OCI-LY7 (cell line): ENCODE data around the gene TSPAN12. TPM values are rescaled to one million over a fixed set of nuclear protein-coding genes. Genes with fewer than 3 reads are reported as not detected.
"Not testable (repeated sequence)": the region's sequence is repeated elsewhere in the genome, so short reads cannot be mapped to it uniquely, and the experiment has no call there.

ENCODE experiments used
- BruUV-seq: library from RNA; stranded (reverse); fragments of 400-500 nt; replicated peaks from 2 replicates; lab custom pipeline; 2021; lab: Mats Ljungman, UMichigan
- CTCF ChIA-PET: fragments of 300-600 bp; sonication (Branson Sonifier 250); formaldehyde crosslinking; loops from one replicate; lab custom pipeline; 2022; ENCODE audit warnings: antibody characterized with exemption; ENCODE audit not compliant: unreplicated experiment; lab: Charles Lee
- POLR2A ChIA-PET: fragments of 300-600 bp; sonication (Branson Sonifier 250); formaldehyde crosslinking; loops from one replicate; lab custom pipeline; 2022; ENCODE audit warnings: antibody characterized with exemption; lab: Charles Lee
- DNase-seq: peaks from one replicate; pipeline ENCODE4 v3.0.0-alpha.2; 2015; ENCODE audit warnings: low spot score
- H2AFZ ChIP-seq: fragments of 200-600 bp; sonication (generic), shearing (Covaris generic); 2 replicates; pipeline ENCODE4 v1.6.1; 2014; ENCODE audit warnings: mild to moderate bottlenecking, antibody characterized with exemption, low read length, moderate library complexity
- H3K27ac ChIP-seq: fragments of 200-600 bp; sonication (generic); 2 replicates; pipeline ENCODE4 v1.5.1; 2014; ENCODE audit warnings: mixed run types, low read depth, mild to moderate bottlenecking, moderate library complexity, low read length, inconsistent platforms; ENCODE audit not compliant: poor library complexity, severe bottlenecking
- H3K36me3 ChIP-seq: fragments of 200-600 bp; sonication (generic); 2 replicates; pipeline ENCODE4 v1.6.1; 2014; ENCODE audit warnings: mild to moderate bottlenecking, antibody characterized with exemption, low read length, moderate library complexity, mixed read lengths; ENCODE audit not compliant: insufficient read depth
- H3K4me1 ChIP-seq: fragments of 200-600 bp; sonication (generic); 2 replicates; pipeline ENCODE4 v1.5.1; 2014; ENCODE audit warnings: mild to moderate bottlenecking, low read length; ENCODE audit not compliant: insufficient read depth, poor library complexity, severe bottlenecking
- H3K4me2 ChIP-seq: fragments of 200-600 bp; sonication (generic); 2 replicates; pipeline ENCODE4 v1.6.1; 2014; ENCODE audit warnings: mild to moderate bottlenecking, low read length
- H3K4me3 ChIP-seq: fragments of 200-600 bp; sonication (generic); 2 replicates; pipeline ENCODE4 v1.5.1; 2014; ENCODE audit warnings: mild to moderate bottlenecking, low read depth, low read length; ENCODE audit not compliant: poor library complexity, severe bottlenecking
- H3K79me2 ChIP-seq: fragments of 200-600 bp; sonication (generic); 2 replicates; pipeline ENCODE4 v1.6.1; 2016; ENCODE audit warnings: low read depth, mild to moderate bottlenecking, low read length, moderate library complexity, mixed read lengths; ENCODE audit not compliant: insufficient read depth
- H3K9me2 ChIP-seq: fragments of 200-600 bp; sonication (generic); 2 replicates; pipeline ENCODE4 v1.6.1; 2016; ENCODE audit warnings: mild to moderate bottlenecking, low read length, mixed read lengths; ENCODE audit not compliant: insufficient read depth
- H3K9me3 ChIP-seq: fragments of 200-600 bp; sonication (generic); 2 replicates; pipeline ENCODE4 v1.6.1; 2014; ENCODE audit warnings: mild to moderate bottlenecking, mixed run types, low read length, mixed read lengths
- H4K20me1 ChIP-seq: fragments of 200-600 bp; sonication (generic); 2 replicates; pipeline ENCODE4 v1.6.1; 2014; ENCODE audit warnings: mild to moderate bottlenecking, antibody characterized with exemption, low read length, moderate library complexity, mixed read lengths; ENCODE audit not compliant: insufficient read depth
- EZH2phosphoT487 ChIP-seq: fragments of 200-600 bp; sonication (generic); IDR thresholded peaks from 2 replicates; pipeline ENCODE4 v1.6.1; 2018; ENCODE audit warnings: low read depth, borderline replicate concordance, mild to moderate bottlenecking, mixed run types, antibody characterized with exemption, low read length, moderate library complexity, mixed read lengths
- intact Hi-C: fragments of 100-400 bp; cut with micrococcal nuclease; formaldehyde crosslinking; loops from one replicate; pipeline ENCODE4 v1.10.0; 2022; ENCODE audit not compliant: unreplicated experiment
- total RNA-seq, 2 experiments: library from RNA; depleted of rRNA in 1 of 2; stranded (reverse); fragments of >200 nt in 1 of 2; shearing (Covaris generic) in 1 of 2; gene quantifications; 2 replicates each; pipeline ENCODE4 v1.2.3, GENCODE V29; 2014 to 2022
- TF ChIP-seq, protein P1 (sequence below): fragments of 200-600 bp; sonication (generic); conservative IDR thresholded peaks from 2 replicates; pipeline ENCODE4 v1.5.1; 2014; ENCODE audit warnings: mild to moderate bottlenecking, antibody characterized with exemption, low read length, moderate library complexity, mixed read lengths

Gene TSPAN12
- total RNA-seq, 2 experiments from 2014 or later: not detected

DNA sequence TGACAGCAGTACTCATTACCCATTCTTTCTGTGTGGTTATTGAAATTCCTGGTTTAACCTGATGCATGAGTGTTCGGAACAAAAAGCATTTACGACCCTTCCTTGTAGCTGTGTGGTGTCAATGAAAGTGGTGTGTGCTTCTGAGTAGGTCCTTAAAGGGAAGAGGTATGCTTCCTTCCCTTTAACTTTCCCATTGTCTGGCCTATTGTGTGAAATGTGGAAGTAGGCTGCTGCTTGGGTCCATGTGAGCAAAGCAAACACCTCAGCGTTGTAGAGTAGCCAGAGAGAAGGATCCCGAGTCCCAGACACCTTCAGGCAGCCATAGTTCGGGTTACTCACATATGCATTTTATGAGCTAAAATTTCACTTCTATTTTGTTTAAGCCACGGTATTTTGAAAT is 74.7 kb downstream of the TSPAN12 start:
- H3K9me3 ChIP-seq: no peaks in the 10 kb centered on the region
- POLR2A ChIA-PET: no interaction called here

DNA sequence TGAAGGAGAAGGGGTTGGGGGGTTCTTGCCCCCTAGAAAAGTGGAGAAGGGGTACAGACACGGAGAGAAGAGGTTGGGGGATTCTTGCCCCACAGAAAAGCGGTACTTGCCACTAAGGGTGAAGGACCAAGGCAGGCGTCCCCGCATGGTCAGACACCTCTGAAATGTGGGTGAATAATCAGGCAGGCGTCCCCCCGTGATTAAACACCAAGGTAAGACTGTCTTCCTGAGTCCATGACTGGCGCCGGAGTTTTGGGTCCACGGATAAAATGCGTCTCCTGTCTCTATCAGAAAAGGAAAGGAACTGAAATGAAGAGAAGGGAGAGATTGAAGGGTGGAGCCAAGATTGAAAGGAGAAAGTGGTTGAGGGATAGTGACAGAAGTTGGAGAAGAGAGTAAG is 76.0 kb downstream of the TSPAN12 start:
- H3K4me1 ChIP-seq, H4K20me1 ChIP-seq, DNase-seq, H3K79me2 ChIP-seq, H3K4me2 ChIP-seq, H2AFZ ChIP-seq, H3K9me3 ChIP-seq, BruUV-seq, H3K9me2 ChIP-seq, H3K36me3 ChIP-seq, H3K27ac ChIP-seq, POLR2A ChIA-PET, H3K4me3 ChIP-seq, intact Hi-C loops, CTCF ChIA-PET: not testable (repeated sequence)

More for the DNA sequence above, 74.7 kb downstream of the TSPAN12 start:
- Histone ChIP-seq H3K4me2 (no peak overlapping the region), H3K27ac (no peak overlapping the region), H2AFZ (no peak overlapping the region), H4K20me1 (no peaks in the 10 kb centered on the region), H3K4me3 (no peak overlapping the region), H3K9me2 (no peaks in the 10 kb centered on the region), H3K79me2 (no peaks in the 10 kb centered on the region), H3K36me3 (no peaks in the 10 kb centered on the region), H3K4me1 (no peaks in the 10 kb centered on the region)
- no peak for DNase-seq
- CTCF ChIA-PET: no interaction called here
- intact Hi-C loops: no loop called here
- TF ChIP-seq EZH2phosphoT487: no peak
- TF ChIP-seq, protein P1, sequence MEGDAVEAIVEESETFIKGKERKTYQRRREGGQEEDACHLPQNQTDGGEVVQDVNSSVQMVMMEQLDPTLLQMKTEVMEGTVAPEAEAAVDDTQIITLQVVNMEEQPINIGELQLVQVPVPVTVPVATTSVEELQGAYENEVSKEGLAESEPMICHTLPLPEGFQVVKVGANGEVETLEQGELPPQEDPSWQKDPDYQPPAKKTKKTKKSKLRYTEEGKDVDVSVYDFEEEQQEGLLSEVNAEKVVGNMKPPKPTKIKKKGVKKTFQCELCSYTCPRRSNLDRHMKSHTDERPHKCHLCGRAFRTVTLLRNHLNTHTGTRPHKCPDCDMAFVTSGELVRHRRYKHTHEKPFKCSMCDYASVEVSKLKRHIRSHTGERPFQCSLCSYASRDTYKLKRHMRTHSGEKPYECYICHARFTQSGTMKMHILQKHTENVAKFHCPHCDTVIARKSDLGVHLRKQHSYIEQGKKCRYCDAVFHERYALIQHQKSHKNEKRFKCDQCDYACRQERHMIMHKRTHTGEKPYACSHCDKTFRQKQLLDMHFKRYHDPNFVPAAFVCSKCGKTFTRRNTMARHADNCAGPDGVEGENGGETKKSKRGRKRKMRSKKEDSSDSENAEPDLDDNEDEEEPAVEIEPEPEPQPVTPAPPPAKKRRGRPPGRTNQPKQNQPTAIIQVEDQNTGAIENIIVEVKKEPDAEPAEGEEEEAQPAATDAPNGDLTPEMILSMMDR: no peak
- BruUV-seq: no TSS peak

DNA sequence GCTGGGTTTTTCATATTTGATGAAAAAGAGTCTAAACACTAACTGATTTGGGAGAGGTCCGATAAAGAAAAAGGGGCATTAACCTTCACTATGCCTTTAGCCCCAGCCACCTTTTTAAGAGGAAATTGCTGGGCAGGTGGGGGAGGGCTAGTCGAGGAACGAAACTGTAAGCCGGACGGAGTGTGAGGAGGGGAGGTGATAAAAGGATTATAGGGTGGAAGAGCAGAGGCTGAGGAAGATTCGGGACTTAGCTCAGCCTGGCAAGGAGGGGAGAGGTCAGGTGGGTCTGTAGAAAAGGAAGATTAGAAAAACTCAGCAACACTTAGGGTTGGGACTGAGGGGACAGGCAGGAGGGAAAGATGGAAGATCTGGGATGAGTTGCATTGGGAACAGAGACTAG is 77.0 kb downstream of the TSPAN12 start:
- no peaks in the 10 kb centered on the region for H4K20me1 ChIP-seq
- CTCF ChIA-PET: no interaction called here

DNA sequence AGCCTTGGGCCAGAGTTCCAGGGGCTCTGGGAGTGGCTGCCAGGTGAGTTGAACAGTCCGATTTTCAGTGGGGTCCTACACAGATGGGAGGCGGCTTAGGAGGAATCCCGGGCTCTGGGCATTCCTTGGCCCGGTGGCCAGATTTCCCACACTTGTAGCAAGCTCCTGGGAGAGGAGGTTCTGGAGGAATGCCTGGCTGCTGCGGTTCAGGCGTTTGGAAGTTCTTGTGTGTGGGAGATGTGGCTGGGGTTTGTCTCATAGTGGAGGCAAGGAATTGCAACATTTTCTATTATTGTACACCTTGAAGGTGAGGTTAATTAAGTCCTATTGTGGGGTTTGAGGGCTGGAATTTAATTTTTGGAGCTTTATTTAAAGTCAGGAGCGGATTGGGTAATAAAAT is 77.5 kb downstream of the TSPAN12 start:
- intact Hi-C loops, H3K9me3 ChIP-seq, H4K20me1 ChIP-seq, H3K4me2 ChIP-seq, H3K4me1 ChIP-seq, H3K9me2 ChIP-seq, CTCF ChIA-PET, H3K79me2 ChIP-seq, H3K4me3 ChIP-seq, POLR2A ChIA-PET, H2AFZ ChIP-seq, H3K36me3 ChIP-seq, DNase-seq, BruUV-seq, H3K27ac ChIP-seq: not testable (repeated sequence)

More for the DNA sequence above, 77.0 kb downstream of the TSPAN12 start:
- Histone ChIP-seq H3K27ac (no peak overlapping the region), H2AFZ (no peak overlapping the region), H3K79me2 (no peaks in the 10 kb centered on the region), H3K4me2 (no peak overlapping the region), H3K4me3 (no peak overlapping the region), H3K9me3 (no peaks in the 10 kb centered on the region), H3K36me3 (no peaks in the 10 kb centered on the region), H3K9me2 (no peaks in the 10 kb centered on the region), H3K4me1 (no peaks in the 10 kb centered on the region)
- POLR2A ChIA-PET: no interaction called here
- TF ChIP-seq, protein P1: no peak
- TF ChIP-seq EZH2phosphoT487: no peak
- DNase-seq: no peak
- no TSS peak for BruUV-seq
- intact Hi-C loops: no loop called here

DNA sequence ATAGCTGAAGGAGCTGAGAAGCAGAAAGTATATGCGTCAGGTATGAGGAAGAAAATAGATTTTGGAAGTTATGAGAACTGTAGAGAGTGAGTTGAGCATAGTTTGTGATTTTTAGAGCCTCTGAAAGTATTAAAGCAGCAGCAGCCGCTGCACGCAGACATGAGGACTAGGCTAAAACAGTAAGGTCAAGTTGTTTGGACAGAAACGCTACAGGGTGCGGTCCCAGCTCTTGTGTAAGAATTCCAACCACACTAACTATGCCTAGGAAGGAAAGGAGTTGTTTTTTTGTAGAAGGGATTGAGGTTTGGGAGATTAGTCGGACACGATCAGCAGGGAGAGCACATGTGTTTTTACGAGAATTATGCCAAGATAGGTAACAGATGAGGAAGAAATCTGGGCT is 78.9 kb downstream of the TSPAN12 start:
- H3K4me2 ChIP-seq, DNase-seq, H4K20me1 ChIP-seq, H2AFZ ChIP-seq, BruUV-seq, H3K79me2 ChIP-seq, CTCF ChIA-PET, POLR2A ChIA-PET, H3K27ac ChIP-seq, intact Hi-C loops, H3K9me3 ChIP-seq, H3K36me3 ChIP-seq, H3K4me3 ChIP-seq, H3K9me2 ChIP-seq, H3K4me1 ChIP-seq: not testable (repeated sequence)
